Cardiac fibroblast (primary cell): ENCODE data around the gene PFDN5.

Experiments used
- DNase-seq, 2 donors: peaks; one replicate each; pipeline versions ENCODE4 v3.0.0 to v3.0.0-alpha.2; 2010; ENCODE audit warnings: low read depth in 2 of 2
- H3K4me3 ChIP-seq, 2 donors: replicated peaks in 1 of 2; 1 replicate in 1 of 2; 2 replicates in 1 of 2; pipeline ENCODE4 v1.5.1; 2011; ENCODE audit warnings: low read depth in 2 of 2, low read length in 2 of 2, mild to moderate bottlenecking in 2 of 2, moderate library complexity in 1 of 2
- CTCF ChIP-seq: IDR thresholded peaks from one replicate; pipeline ENCODE4 v1.5.1; 2011; ENCODE audit warnings: low read depth, mild to moderate bottlenecking, low read length, inconsistent platforms

PFDN5 gene

GRCh38 chr12:53298164-53298563 lies 2.8 kb downstream of the PFDN5 start:
- TF ChIP-seq CTCF, result no peak
- peak; percentile 92 for DNase-seq
- no peak overlapping the region for H3K4me3 ChIP-seq

GRCh38 chr12:53299101-53299453 lies 3.7 kb downstream of the PFDN5 start:
- H3K4me3 ChIP-seq, result peak overlapping the region; percentile 92 to 93
- peak; percentile 80 to 91 for DNase-seq

GRCh38 chr12:53299454-53300180 lies 4.3 kb downstream of the PFDN5 start, which contains the start of gene MYG1:
Gene MYG1, plus strand, starts transcription at chr12:53299695. Its CDS starts 43 bp downstream, at chr12:53299738.
- peak; percentile 20 for TF ChIP-seq CTCF
- H3K4me3 ChIP-seq, result peak within 1 kb of the TSS; percentile 92 to 93
- peak; percentile 88 to 92 for DNase-seq

More at GRCh38 chr12:53299101-53299453, 3.7 kb downstream of the PFDN5 start:
- no peak for TF ChIP-seq CTCF

GRCh38 chr12:53300187-53300586 lies 4.8 kb downstream of the PFDN5 start:
- peak; percentile 58 to 69 for DNase-seq
- peak overlapping the region; percentile 92 to 93 for H3K4me3 ChIP-seq
- no peak for TF ChIP-seq CTCF

- no peak for TF ChIP-seq CTCF
- H3K4me3 ChIP-seq, result no peak overlapping the region
These were observed 7.6 kb downstream of the PFDN5 start for GRCh38 chr12:53302903-53303302.

GRCh38 chr12:53306826-53307225 lies 11.5 kb downstream of the PFDN5 start:
- no peak overlapping the region for H3K4me3 ChIP-seq
- TF ChIP-seq CTCF, result no peak
- no peak for DNase-seq

More at GRCh38 chr12:53302903-53303302, 7.6 kb downstream of the PFDN5 start:
- no peak for DNase-seq
